H9 (cell line): ENCODE results near the gene FAM78A. TPM values are rescaled to one million over a fixed set of nuclear protein-coding genes. Genes with fewer than 3 reads are reported as not detected.

Experiments used
- DNase-seq: peaks from one replicate; pipeline ENCODE4 v3.0.0-alpha.2; 2017
- H2AFZ ChIP-seq: one replicate; pipeline ENCODE4 v1.6.1; 2013; ENCODE audit warnings: mild to moderate bottlenecking, low read length, control low read depth, moderate library complexity
- H2AK5ac ChIP-seq: 2 replicates; pipeline ENCODE4 v1.6.1; 2013; ENCODE audit warnings: low read length, control low read depth, mixed read lengths; ENCODE audit not compliant: insufficient read length
- H2BK120ac ChIP-seq: one replicate; pipeline ENCODE4 v1.6.1; 2013; ENCODE audit warnings: low read depth, mild to moderate bottlenecking, low read length, control low read depth, inconsistent platforms; ENCODE audit not compliant: poor library complexity, severe bottlenecking
- H2BK12ac ChIP-seq: 2 replicates; pipeline ENCODE4 v1.6.1; 2013; ENCODE audit warnings: low read length, control low read depth, mixed read lengths, low read depth; ENCODE audit not compliant: insufficient read length
- H2BK15ac ChIP-seq: 2 replicates; pipeline ENCODE4 v1.6.1; 2013; ENCODE audit warnings: low read depth, low read length, control low read depth
- H2BK20ac ChIP-seq: one replicate; pipeline ENCODE4 v1.6.1; 2013; ENCODE audit warnings: low read depth, mild to moderate bottlenecking, low read length, control low read depth, inconsistent platforms; ENCODE audit not compliant: poor library complexity, severe bottlenecking
- H2BK5ac ChIP-seq: 2 replicates; pipeline ENCODE4 v1.6.1; 2013; ENCODE audit warnings: low read length, control low read depth, mixed read lengths; ENCODE audit not compliant: insufficient read length
- H3K14ac ChIP-seq: 2 replicates; pipeline ENCODE4 v1.6.1; 2013; ENCODE audit warnings: low read length, control low read depth; ENCODE audit not compliant: insufficient read depth
- H3K18ac ChIP-seq: 2 replicates; pipeline ENCODE4 v1.6.1; 2013; ENCODE audit warnings: low read depth, mild to moderate bottlenecking, mixed read lengths, low read length, control low read depth; ENCODE audit not compliant: insufficient read length
- H3K23ac ChIP-seq: 2 replicates; pipeline ENCODE4 v1.6.1; 2013; ENCODE audit warnings: low read length, control low read depth, mixed read lengths, low read depth; ENCODE audit not compliant: insufficient read length
- H3K23me2 ChIP-seq: 2 replicates; pipeline ENCODE4 v1.6.1; 2013; ENCODE audit warnings: low read depth, mild to moderate bottlenecking, mixed read lengths, low read length, control low read depth; ENCODE audit not compliant: insufficient read length, poor library complexity, severe bottlenecking
- H3K27ac ChIP-seq: 2 replicates; pipeline ENCODE4 v1.5.1; 2013; ENCODE audit warnings: low read length, control low read depth, mixed read lengths, low read depth; ENCODE audit not compliant: insufficient read length
- H3K27me3 ChIP-seq: 2 replicates; pipeline ENCODE4 v1.6.1; 2013; ENCODE audit warnings: low read length, control low read depth, inconsistent platforms; ENCODE audit not compliant: insufficient read depth
- H3K4ac ChIP-seq: 2 replicates; pipeline ENCODE4 v1.6.1; 2013; ENCODE audit warnings: low read depth, mild to moderate bottlenecking, control low read depth, inconsistent platforms, low read length, moderate library complexity
- H3K4me1 ChIP-seq: 2 replicates; pipeline ENCODE4 v1.6.1; 2013; ENCODE audit warnings: low read length, control low read depth, inconsistent platforms; ENCODE audit not compliant: insufficient read depth
- H3K4me2 ChIP-seq: 2 replicates; pipeline ENCODE4 v1.6.1; 2013; ENCODE audit warnings: low read length, control low read depth, mixed read lengths; ENCODE audit not compliant: insufficient read length, insufficient read depth
- H3K56ac ChIP-seq: 2 replicates; pipeline ENCODE4 v1.6.1; 2013; ENCODE audit warnings: low read depth, mild to moderate bottlenecking, mixed read lengths, low read length, control low read depth; ENCODE audit not compliant: insufficient read length
- H3K79me1 ChIP-seq: 2 replicates; pipeline ENCODE4 v1.6.1; 2013; ENCODE audit warnings: low read depth, mild to moderate bottlenecking, moderate library complexity, low read length, control low read depth, inconsistent platforms; ENCODE audit not compliant: insufficient read depth, poor library complexity, severe bottlenecking
- H3K79me2 ChIP-seq: 2 replicates; pipeline ENCODE4 v1.6.1; 2013; ENCODE audit warnings: low read length, control low read depth, inconsistent platforms; ENCODE audit not compliant: insufficient read depth
- H3K9ac ChIP-seq: 2 replicates; pipeline ENCODE4 v1.6.1; 2013; ENCODE audit warnings: low read length, control low read depth, mixed read lengths; ENCODE audit not compliant: insufficient read length; ENCODE audit errors: extremely low read depth
- H3K9me3 ChIP-seq: one replicate; pipeline ENCODE4 v1.6.1; 2013; ENCODE audit warnings: low read depth, low read length, inconsistent platforms; ENCODE audit not compliant: control insufficient read depth
- H3T11ph ChIP-seq: one replicate; pipeline ENCODE4 v1.6.1; 2013; ENCODE audit warnings: mild to moderate bottlenecking, low read length, control low read depth, inconsistent platforms
- H4K20me1 ChIP-seq: one replicate; pipeline ENCODE4 v1.6.1; 2013; ENCODE audit not compliant: control insufficient read depth, insufficient read length, insufficient read depth
- H4K5ac ChIP-seq: 2 replicates; pipeline ENCODE4 v1.6.1; 2013; ENCODE audit warnings: low read depth, mild to moderate bottlenecking, mixed read lengths, low read length, control low read depth; ENCODE audit not compliant: insufficient read length
- H4K8ac ChIP-seq: replicated peaks from 2 replicates; pipeline ENCODE4 v1.6.1; 2013; ENCODE audit warnings: low read length, control low read depth, mixed read lengths, low read depth; ENCODE audit not compliant: insufficient read length
- H4K91ac ChIP-seq: 2 replicates; pipeline ENCODE4 v1.6.1; 2013; ENCODE audit warnings: low read depth, mild to moderate bottlenecking, moderate library complexity, mixed read lengths, low read length, control low read depth; ENCODE audit not compliant: insufficient read length
- H3K27ac Mint-ChIP-seq, 3 experiments: 2 replicates in 2 of 3; 3 replicates in 1 of 3; pipeline ENCODE4 v1.8.0; 2020 to 2021; ENCODE audit warnings: mixed read lengths in 3 of 3, mild to moderate bottlenecking in 1 of 3, moderate library complexity in 1 of 3
- H3K27me3 Mint-ChIP-seq: 2 replicates; pipeline ENCODE4 v1.8.0; 2021; ENCODE audit warnings: low read depth, mild to moderate bottlenecking, moderate library complexity, mixed read lengths
- H3K36me3 Mint-ChIP-seq, 3 experiments: 2 replicates in 2 of 3; 3 replicates in 1 of 3; pipeline ENCODE4 v1.8.0; 2020 to 2021; ENCODE audit warnings: low read depth in 3 of 3, mixed read lengths in 3 of 3; ENCODE audit not compliant: insufficient read depth in 1 of 3
- H3K4me1 Mint-ChIP-seq, 2 experiments: 2 replicates each; pipeline ENCODE4 v1.8.0; 2020; ENCODE audit warnings: mixed read lengths in 2 of 2
- H3K4me3 Mint-ChIP-seq, 2 experiments: 2 replicates in 1 of 2; 3 replicates in 1 of 2; pipeline ENCODE4 v1.8.0; 2020 to 2021; ENCODE audit warnings: mild to moderate bottlenecking in 2 of 2, mixed read lengths in 2 of 2, moderate library complexity in 1 of 2
- H3K9me3 Mint-ChIP-seq, 2 experiments: 2 replicates in 1 of 2; 3 replicates in 1 of 2; pipeline ENCODE4 v1.8.0; 2020; ENCODE audit warnings: mild to moderate bottlenecking in 2 of 2, mixed read lengths in 2 of 2, moderate library complexity in 1 of 2
- WGBS: extraction: QIAGEN DNeasy Blood & Tissue Kit; methylation state at CpG from one replicate; pipeline ENCODE4 v1.1.7; 2013; ENCODE audit warnings: missing lambda C conversion rate, low lambda C conversion rate, mixed read lengths; ENCODE audit not compliant: insufficient read length; ENCODE audit errors: extremely low coverage; 5-methylcytosine and 5-hydroxymethylcytosine counted together
- total RNA-seq: library from RNA; stranded (reverse); gene quantifications from 2 replicates; pipeline ENCODE4 v1.2.1, GENCODE V29; 2021
- TF ChIP-seq, protein P1 (sequence below): fragments of 200-600 bp; sonication (generic); conservative IDR thresholded peaks from 3 replicates; pipeline ENCODE4 v1.8.0; 2021; ENCODE audit warnings: antibody characterized with exemption, mild to moderate bottlenecking

Gene FAM78A
- total RNA-seq, 1 experiment from 2014 or later, result 1.9 TPM

DNA sequence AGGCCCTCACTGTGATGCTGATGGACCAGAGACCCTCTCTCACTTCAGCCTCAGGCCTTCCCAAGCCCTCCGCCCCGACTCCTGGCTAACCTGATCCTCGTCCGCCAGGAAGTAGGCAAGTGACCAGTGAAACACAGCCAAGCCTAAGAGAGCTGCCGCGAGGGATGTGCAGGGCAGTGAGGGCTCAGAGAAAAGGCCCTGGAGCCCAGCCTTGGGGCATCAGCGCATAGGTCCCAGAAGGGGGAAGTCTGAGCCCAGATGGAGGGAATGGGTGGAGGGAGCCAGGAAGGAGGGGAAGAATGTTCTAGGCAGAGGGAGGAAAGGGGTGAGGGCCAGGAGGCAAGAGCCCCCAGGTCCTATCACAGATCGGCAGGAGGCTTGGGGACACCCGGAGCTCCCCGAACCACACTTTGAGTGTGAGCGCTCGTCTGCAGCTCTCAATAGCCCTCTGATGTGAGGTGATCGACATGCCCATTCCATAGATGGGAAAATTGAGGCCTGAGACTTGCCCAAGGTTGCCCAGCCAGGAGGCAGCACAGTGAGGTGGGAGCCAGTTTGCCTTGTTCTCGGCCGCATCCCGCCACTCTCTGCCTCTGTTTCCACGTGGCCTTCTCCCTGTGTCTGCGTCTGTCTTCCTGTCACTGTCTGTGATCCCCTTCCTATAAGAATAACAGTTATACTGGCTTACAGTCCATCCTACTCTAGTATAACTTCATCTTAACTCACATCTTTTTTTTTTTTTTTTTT is 33.4 kb upstream of the FAM78A start:
- Histone ChIP-seq H4K91ac (no peak overlapping the region), H2BK12ac (no peak overlapping the region), H3K18ac (no peak overlapping the region), H2BK120ac (no peak overlapping the region), H3K79me1 (no peaks in the 10 kb centered on the region), H3K14ac (no peak overlapping the region; the same call in 1 of the 2 replicates), H3K27me3 (no peaks in the 10 kb centered on the region), H2BK15ac (no peak overlapping the region), H2AK5ac (no peak overlapping the region), H4K8ac (no peak overlapping the region), H3K23ac (no peak overlapping the region), H3T11ph (no peak overlapping the region), H3K4me1 (no peaks in the 10 kb centered on the region), H2AFZ (no peak overlapping the region), H3K9ac (no peak overlapping the region), H3K4me2 (no peak overlapping the region), H3K4ac (no peak overlapping the region), H3K79me2 (no peaks in the 10 kb centered on the region), H3K27ac (no peak overlapping the region), H3K23me2 (no peaks in the 10 kb centered on the region), H4K5ac (no peak overlapping the region), H4K20me1 (no peaks in the 10 kb centered on the region), H3K56ac (no peak overlapping the region), H3K9me3 (no peaks in the 10 kb centered on the region), H2BK5ac (no peak overlapping the region), H2BK20ac (no peak overlapping the region)
- WGBS, result no CpG with 5 or more reads among the region's 18 CpGs
- Mint-ChIP-seq H3K9me3 (no peaks in the 10 kb centered on the region; a peak in 1 of 5 replicates), H3K27ac (peak overlapping the region in 1 of 3 experiments; percentile 90; a peak in 1 of 7 replicates), H3K4me1 (peaks cover 10 to 12% of the 10 kb centered on the region in 2 experiments), H3K27me3 (peaks cover 4% of the 10 kb centered on the region; the same call in 1 of the 2 replicates), H3K4me3 (no peak overlapping the region), H3K36me3 (peaks cover 0 to 4% (median 0%) of the 10 kb centered on the region in 3 experiments; a peak in 2 of 7 replicates)
- TF ChIP-seq, protein P1, sequence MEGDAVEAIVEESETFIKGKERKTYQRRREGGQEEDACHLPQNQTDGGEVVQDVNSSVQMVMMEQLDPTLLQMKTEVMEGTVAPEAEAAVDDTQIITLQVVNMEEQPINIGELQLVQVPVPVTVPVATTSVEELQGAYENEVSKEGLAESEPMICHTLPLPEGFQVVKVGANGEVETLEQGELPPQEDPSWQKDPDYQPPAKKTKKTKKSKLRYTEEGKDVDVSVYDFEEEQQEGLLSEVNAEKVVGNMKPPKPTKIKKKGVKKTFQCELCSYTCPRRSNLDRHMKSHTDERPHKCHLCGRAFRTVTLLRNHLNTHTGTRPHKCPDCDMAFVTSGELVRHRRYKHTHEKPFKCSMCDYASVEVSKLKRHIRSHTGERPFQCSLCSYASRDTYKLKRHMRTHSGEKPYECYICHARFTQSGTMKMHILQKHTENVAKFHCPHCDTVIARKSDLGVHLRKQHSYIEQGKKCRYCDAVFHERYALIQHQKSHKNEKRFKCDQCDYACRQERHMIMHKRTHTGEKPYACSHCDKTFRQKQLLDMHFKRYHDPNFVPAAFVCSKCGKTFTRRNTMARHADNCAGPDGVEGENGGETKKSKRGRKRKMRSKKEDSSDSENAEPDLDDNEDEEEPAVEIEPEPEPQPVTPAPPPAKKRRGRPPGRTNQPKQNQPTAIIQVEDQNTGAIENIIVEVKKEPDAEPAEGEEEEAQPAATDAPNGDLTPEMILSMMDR, result no peak
- no peak for DNase-seq
